ENCODE data around the gene HEPACAM2.

The HEPACAM2 gene

GRCh38 chr7:93226310-93226709 is at the start of gene HEPACAM2:
TSS of gene HEPACAM2 (minus strand) at chr7:93226469.
- DNase-seq = no peak

GRCh38 chr7:93265220-93265619 is 39.0 kb upstream of the HEPACAM2 start:
- DNase-seq = no peak

GRCh38 chr7:93262535-93262934 is 36.3 kb upstream of the HEPACAM2 start:
- no peak for DNase-seq

- DNase-seq = no peak
Measured at GRCh38 chr7:93258661-93259060, 32.4 kb upstream of the HEPACAM2 start.

GRCh38 chr7:93249491-93250148 is 23.4 kb upstream of the HEPACAM2 start:
- DNase-seq = no peak

GRCh38 chr7:93245525-93246432 is 19.5 kb upstream of the HEPACAM2 start:
- peak; percentile 11 to 58 (median 45) for DNase-seq

- no peak for DNase-seq
Measured at GRCh38 chr7:93242106-93242505, 15.8 kb upstream of the HEPACAM2 start.

GRCh38 chr7:93239824-93240223 is 13.6 kb upstream of the HEPACAM2 start:
- no peak for DNase-seq

- DNase-seq = no peak
Measured at GRCh38 chr7:93238748-93239147, 12.5 kb upstream of the HEPACAM2 start.

GRCh38 chr7:93238131-93238530 is 11.9 kb upstream of the HEPACAM2 start:
- DNase-seq = no peak

- DNase-seq = no peak
Measured at GRCh38 chr7:93235541-93235940, 9.3 kb upstream of the HEPACAM2 start.

- DNase-seq = peak; percentile 38 to 46 (median 41)
Measured at GRCh38 chr7:93232673-93233018, 6.4 kb upstream of the HEPACAM2 start.

- peak; percentile 95 to 97 (median 95) for DNase-seq
Measured at GRCh38 chr7:93231799-93232672, 5.8 kb upstream of the HEPACAM2 start, which contains the start of gene VPS50. TSS of gene VPS50 (plus strand) at chr7:93232366. CDS start at chr7:93232468, 102 bp downstream.

- DNase-seq = peak; percentile 41 to 65 (median 64)
Measured at GRCh38 chr7:93231259-93231658, 5.0 kb upstream of the HEPACAM2 start.

- peak; percentile 65 to 89 (median 78) for DNase-seq
Measured at GRCh38 chr7:93228302-93228701, 2.0 kb upstream of the HEPACAM2 start.

GRCh38 chr7:93219868-93220267 is 6.4 kb downstream of the HEPACAM2 start:
- no peak for DNase-seq

GRCh38 chr7:93218997-93219827 is 7.1 kb downstream of the HEPACAM2 start:
- peak; percentile 26 to 56 (median 47) for DNase-seq

GRCh38 chr7:93212881-93213280 is 13.4 kb downstream of the HEPACAM2 start:
- no peak for DNase-seq

GRCh38 chr7:93211228-93211818 is 14.9 kb downstream of the HEPACAM2 start:
- DNase-seq = no peak

- no peak for DNase-seq
Measured at GRCh38 chr7:93205046-93205445, 21.2 kb downstream of the HEPACAM2 start.

- no peak for DNase-seq
Measured at GRCh38 chr7:93203496-93203895, 22.8 kb downstream of the HEPACAM2 start.

Measured in suppressor macrophage treated with lipopolysaccharide for 1 hour (primary cell).